ENCODE data around the gene LAMC3.
A peak's percentile ranks its signal among the peaks of the same experiment; 100 is the strongest.
"Not testable (repeated sequence)": the region's sequence is repeated elsewhere in the genome, so short reads cannot be mapped to it uniquely, and the experiment has no call there.

Gene LAMC3

DNA sequence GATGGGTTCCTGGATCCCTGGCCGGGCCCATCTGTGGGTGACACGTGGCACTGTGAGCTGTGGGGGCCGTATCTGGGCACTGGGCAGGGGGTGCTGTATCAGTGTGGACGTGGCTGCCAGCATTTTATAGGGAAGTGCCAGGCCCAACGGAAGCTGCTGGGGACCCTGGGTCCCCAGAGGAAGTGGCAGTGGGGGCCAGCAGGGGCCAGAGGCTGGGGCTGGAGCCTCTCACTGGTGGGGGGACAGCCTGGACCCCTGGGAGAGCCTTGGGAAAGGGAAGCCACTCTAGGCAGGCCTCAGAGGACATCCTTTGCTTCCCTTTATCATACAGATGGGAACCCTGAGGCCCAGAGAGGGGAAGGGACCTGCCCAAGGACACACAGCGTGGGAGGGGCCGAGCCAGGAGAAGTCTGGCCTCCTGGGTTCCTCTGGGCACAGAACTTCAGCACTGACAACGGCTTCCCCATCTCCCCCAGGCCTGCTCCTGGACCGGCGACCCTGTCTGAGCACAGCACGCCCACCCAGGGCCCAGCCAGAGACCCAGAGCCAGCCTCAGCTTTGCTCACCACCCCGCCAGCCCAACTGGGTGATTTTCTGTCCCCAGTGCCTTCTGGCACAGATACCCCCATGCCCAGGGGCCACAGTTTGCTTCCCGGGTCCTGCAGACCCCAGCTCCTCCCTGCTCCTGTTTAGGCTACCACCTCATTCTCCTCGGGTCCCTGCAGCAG, 15.5 kb upstream of the LAMC3 start:
- Mint-ChIP-seq H3K4me3 (no peak overlapping the region), H3K36me3 (ENCODE audit: low read depth) (no peaks in the 10 kb centered on the region), H3K27me3 (peaks cover 3% of the 10 kb centered on the region), H3K9me3 (no peaks in the 10 kb centered on the region), H3K27ac (no peak overlapping the region), H3K4me1 (ENCODE audit: low read depth) (peaks cover 3% of the 10 kb centered on the region)
- DNase-seq: no peak

DNA sequence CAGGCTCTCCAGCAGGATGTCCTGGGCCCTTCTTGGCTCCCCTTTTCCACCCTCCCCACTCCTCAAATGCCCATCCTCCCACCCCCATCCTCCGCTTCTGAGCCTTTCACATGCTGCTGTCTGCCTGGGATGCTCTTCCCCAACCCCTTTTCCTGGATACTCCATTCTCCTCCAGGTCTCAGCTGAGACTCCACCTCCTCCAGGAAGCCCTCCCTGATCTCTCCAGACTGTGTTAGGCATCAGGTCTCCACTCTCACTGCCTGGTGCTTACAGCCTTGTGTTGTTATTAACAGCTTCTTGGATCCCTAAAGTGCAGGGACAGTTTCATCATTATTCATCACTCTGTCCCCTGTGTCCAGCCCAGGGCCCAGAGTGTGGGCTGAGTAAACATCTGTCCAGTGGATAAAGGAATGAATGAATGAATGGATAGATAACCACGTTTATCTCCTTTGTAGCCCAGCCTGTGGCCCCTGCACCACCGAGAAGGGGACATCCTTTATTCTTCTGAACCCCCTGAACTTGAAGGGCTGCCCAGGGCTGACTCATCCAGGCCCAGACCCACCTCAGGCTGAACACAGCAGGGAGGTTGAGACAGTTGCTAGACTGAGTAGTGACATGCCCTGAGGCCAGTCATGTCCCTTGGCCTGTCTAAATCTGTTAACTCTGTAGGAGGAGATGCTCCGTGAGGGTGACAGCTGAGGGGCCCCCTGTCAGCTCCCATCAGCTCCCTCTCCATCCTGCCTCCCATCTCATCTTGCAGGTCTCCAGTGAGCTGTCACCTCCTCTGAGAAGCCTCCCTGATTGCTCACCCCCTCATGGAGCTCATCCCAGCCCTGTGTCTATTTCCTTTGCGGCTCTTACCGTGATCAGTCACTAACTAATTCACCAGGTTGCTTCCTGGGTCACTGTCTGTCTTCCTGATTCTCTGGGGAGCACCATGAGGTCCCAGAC, 14.6 kb upstream of the LAMC3 start:
- no peak overlapping the region for H3K27ac Mint-ChIP-seq
- H3K27me3 Mint-ChIP-seq: peaks cover 11% of the 10 kb centered on the region
- no peaks in the 10 kb centered on the region for H3K36me3 Mint-ChIP-seq (ENCODE audit: low read depth)
- H3K4me3 Mint-ChIP-seq: no peak overlapping the region
- no peaks in the 10 kb centered on the region for H3K9me3 Mint-ChIP-seq
- no peak for DNase-seq
- peaks cover 3% of the 10 kb centered on the region for H3K4me1 Mint-ChIP-seq (ENCODE audit: low read depth)

DNA sequence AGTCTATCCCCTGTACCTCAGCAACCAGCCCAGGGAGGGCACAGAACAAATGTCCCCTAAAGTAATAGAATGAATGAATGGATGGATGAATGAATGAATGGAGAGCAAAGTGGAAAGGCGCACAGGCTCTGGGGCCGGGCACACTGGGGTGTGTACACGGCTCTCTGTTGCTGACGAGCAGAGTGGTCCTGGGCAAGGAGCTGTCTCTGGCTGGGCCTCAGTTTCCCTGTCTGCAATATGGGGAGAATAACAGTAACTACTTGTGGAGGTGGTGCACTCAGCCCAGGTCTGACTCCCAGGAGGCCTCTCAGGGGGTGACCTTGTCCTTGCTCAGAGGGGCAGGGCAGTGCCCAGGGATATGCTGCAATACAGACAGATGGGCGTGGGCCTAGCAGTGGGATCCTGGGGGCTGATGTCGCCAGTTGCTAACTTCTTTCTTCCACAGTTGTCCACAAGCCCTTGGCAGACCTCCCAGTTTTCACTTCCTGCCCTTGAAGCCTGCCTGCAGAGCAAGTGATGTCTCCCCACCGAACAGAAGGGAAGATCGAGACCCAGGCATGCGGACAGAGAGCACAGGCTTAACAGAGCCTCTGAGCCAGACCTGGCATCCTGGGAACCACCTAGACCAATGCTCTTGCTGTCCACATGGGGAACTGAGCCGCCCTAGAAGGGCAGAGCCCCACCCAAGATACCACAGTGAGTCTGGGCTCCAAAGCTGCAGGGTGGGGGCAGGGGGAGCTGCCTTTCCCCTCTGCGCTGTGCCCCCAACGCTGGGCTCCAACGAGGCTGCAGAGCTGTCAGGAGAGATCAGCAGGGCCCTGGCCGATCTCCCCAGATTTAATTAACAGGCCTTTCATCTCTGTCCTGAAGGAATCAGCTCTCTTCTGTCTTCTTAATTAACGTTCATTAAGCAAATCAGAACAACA, 13.6 kb upstream of the LAMC3 start:
- H3K4me1 Mint-ChIP-seq (ENCODE audit: low read depth): peaks cover 3% of the 10 kb centered on the region
- no peak for DNase-seq

DNA sequence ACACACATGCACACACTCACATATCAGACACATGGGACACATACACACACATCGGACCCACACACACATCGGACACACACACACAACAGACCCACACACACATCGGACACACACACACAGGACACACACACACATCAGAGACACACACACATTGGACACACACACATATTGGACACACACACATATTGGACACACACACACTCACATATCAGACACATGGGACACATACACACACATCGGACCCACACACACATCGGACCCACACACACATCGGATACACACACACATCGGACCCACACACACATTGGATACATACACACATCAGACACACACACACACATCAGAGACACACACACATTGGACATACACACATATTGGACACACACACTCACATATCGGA, 12.8 kb upstream of the LAMC3 start:
- H3K27ac Mint-ChIP-seq: no peak overlapping the region
- peaks cover 28% of the 10 kb centered on the region for H3K27me3 Mint-ChIP-seq
- H3K4me3 Mint-ChIP-seq: no peak overlapping the region
- no peak for DNase-seq
- H3K9me3 Mint-ChIP-seq: no peaks in the 10 kb centered on the region
- H3K36me3 Mint-ChIP-seq (ENCODE audit: low read depth): no peaks in the 10 kb centered on the region
- H3K4me1 Mint-ChIP-seq (ENCODE audit: low read depth): peaks cover 3% of the 10 kb centered on the region

More for the DNA sequence above, 13.6 kb upstream of the LAMC3 start:
- Mint-ChIP-seq H3K27me3 (peaks cover 20% of the 10 kb centered on the region), H3K36me3 (ENCODE audit: low read depth) (no peaks in the 10 kb centered on the region), H3K4me3 (no peak overlapping the region), H3K27ac (no peak overlapping the region), H3K9me3 (no peaks in the 10 kb centered on the region)

DNA sequence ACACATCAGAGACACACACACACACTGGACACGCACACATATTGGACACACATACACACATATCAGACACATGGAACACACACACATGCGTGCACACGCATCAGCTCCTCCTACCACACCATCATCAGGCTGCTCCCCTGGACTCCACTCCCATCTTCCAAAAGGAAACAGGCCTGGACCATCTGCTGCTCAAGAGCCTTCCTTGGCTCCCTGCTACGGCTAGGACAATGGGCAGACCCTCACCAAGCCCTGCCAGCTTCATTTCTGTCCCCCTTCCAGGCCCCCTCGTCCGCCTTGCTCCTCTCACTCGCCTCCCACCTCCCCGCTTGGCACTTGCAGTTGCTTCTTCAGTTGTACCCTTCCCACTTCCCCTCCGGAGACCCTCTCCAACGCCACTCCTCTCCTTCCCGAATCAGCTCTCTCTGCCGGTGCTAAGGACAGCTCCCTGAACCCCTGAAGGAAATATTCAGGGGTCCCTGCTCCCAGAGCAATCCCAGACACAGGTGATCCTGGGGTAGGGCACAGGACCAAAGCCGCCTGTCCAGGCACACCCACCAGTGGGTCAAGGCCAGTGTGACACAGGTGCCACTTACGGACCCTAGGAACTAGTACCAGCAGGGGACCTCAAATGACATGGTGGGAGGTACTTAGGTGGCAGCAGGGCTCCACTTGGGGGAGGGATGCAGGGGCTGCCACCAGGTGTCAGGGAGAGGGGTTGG, 12.1 kb upstream of the LAMC3 start:
- peaks cover 3% of the 10 kb centered on the region for H3K4me1 Mint-ChIP-seq (ENCODE audit: low read depth)
- H3K36me3 Mint-ChIP-seq (ENCODE audit: low read depth): no peaks in the 10 kb centered on the region
- peaks cover 35% of the 10 kb centered on the region for H3K27me3 Mint-ChIP-seq

DNA sequence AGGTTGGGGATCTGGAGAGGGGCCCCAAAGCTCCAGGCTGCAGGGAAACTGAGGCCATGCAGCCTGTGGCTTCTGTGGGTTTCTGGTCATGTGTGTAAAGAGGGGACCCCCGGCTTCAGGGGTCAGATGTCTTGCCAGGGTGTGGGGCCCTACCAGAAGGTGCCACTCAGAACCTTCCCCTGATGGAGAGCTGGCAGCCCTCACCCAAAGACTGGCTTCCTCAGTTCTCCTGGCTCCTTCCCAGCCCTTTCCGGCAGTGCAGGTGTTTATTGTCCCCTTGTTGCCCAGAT, 11.6 kb upstream of the LAMC3 start:
- Mint-ChIP-seq H3K4me1 (ENCODE audit: low read depth) (peaks cover 3% of the 10 kb centered on the region), H3K9me3 (no peaks in the 10 kb centered on the region), H3K4me3 (no peak overlapping the region), H3K36me3 (ENCODE audit: low read depth) (no peaks in the 10 kb centered on the region), H3K27me3 (peaks cover 36% of the 10 kb centered on the region), H3K27ac (no peak overlapping the region)
- DNase-seq: no peak

More for the DNA sequence above, 12.1 kb upstream of the LAMC3 start:
- DNase-seq: no peak
- Mint-ChIP-seq H3K9me3 (no peaks in the 10 kb centered on the region), H3K27ac (no peak overlapping the region), H3K4me3 (no peak overlapping the region)

DNA sequence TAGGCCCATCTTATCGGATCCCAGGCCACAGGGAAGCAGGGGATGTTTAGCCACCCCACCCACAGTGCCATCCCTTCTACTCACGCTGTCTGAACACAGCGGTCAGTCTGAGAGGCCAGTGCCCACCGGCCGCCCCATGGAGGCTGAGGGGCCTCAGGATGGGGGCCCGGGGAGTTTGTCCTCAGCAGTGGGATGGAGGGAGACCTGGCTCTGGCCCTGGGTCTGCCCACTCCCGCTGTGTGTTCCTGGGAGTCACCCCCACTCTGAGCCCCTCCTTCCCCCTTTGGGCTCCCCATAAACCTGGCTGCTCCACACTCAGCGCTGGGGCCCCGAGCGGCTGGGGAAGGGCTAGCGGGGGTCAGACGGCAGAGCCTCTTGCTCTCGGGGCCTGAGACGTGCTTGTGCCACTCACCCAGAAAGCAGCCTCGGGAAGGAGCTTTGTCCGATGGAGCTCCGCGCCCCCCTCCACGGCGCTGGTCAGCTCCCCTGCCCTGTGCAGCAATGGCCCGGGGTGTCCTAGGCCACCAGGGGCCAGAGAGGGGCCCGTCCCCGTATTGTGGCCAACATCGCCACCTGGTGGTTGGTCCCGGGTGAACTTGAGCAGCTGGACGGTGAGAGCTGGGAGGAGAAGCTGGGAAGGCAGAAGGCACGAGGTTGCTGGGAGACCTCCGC, 10.9 kb upstream of the LAMC3 start:
- Mint-ChIP-seq H3K9me3 (no peaks in the 10 kb centered on the region), H3K4me3 (no peak overlapping the region), H3K27ac (no peak overlapping the region), H3K27me3 (peaks cover 36% of the 10 kb centered on the region), H3K4me1 (ENCODE audit: low read depth) (peaks cover 3% of the 10 kb centered on the region), H3K36me3 (ENCODE audit: low read depth) (no peaks in the 10 kb centered on the region)
- peak; percentile 49 for DNase-seq

DNA sequence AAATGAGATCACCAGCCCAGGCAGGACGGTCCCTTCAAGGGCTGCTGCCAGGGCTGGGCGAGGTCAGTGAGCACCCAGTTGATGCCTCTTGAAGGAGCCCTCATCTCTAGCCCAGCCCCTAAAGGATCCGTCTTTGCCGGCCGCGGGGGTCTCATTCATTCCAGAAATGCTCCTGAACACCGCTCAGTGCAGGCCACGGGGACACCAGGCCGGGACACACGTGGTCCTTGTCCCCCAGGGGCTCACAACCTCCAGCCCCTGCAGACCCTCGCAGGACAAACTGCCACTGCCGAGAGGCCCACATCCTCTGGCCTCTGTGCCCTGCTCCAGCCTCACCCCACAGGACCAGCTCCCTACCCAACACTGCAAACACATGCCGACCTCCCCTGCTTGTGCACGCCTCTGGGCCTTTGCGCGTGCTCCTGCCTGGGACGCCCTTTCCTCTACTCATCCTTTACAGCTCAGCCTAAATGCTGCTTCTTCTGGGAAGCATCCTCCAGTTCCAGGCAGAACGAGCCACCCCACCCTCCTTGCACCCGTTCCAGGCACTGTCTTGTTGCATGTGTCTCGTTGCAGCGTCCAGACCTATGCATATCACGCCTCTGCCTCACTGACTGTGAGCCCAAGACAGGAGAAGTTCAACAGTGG, 10.3 kb upstream of the LAMC3 start:
- Mint-ChIP-seq H3K4me1 (ENCODE audit: low read depth) (peaks cover 3% of the 10 kb centered on the region), H3K36me3 (ENCODE audit: low read depth) (no peaks in the 10 kb centered on the region), H3K27me3 (peaks cover 36% of the 10 kb centered on the region)

DNA sequence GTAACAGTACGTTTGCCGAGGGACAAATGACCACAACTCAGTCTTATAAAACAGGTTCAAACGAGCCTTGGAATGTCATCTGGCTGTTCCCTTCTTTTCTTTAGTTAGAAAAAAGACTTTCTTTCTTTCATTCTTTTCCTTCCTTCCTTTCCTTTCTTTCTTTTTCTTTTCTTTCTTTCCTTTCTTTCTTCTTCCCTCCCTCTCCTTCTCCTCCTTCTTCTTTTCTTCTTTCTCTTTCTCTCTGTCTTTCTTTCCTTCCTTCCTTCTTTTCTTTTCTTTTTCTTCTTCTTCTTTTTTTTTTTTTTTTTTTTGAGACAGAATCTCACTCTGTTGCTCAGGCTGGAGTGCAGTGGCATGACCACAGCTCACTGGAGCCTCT, 9.7 kb upstream of the LAMC3 start:
- Mint-ChIP-seq H3K27ac (no peak overlapping the region), H3K36me3 (ENCODE audit: low read depth) (no peaks in the 10 kb centered on the region), H3K4me3 (no peak overlapping the region), H3K27me3 (peaks cover 36% of the 10 kb centered on the region), H3K9me3 (no peaks in the 10 kb centered on the region), H3K4me1 (ENCODE audit: low read depth) (peaks cover 3% of the 10 kb centered on the region)
- DNase-seq: no peak

More for the DNA sequence above, 10.3 kb upstream of the LAMC3 start:
- H3K9me3 Mint-ChIP-seq: no peaks in the 10 kb centered on the region
- DNase-seq: no peak
- no peak overlapping the region for H3K27ac Mint-ChIP-seq
- no peak overlapping the region for H3K4me3 Mint-ChIP-seq

DNA sequence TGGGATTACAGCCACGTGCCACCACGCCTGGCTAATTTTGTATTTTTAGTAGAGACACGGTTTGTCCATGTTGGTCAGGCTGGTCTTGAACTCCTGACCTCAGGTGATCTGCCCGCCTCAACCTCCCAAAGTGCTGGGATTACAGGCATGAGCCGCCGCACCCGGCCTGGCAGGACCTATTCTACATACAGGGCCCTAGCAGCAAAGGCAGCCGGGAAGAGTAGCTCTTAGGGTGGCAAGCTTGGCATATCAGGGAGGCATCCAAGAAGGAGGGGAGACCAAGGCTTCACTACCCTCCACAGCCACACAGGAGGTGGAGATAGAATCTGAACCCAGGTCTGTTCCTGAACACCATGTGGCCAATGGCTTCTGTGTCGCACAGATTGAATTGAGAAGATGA, 8.4 kb upstream of the LAMC3 start:
- H3K4me3 Mint-ChIP-seq; H3K4me1 Mint-ChIP-seq (ENCODE audit: low read depth); H3K36me3 Mint-ChIP-seq (ENCODE audit: low read depth); H3K27ac Mint-ChIP-seq; DNase-seq; H3K9me3 Mint-ChIP-seq: not testable (repeated sequence)
- H3K27me3 Mint-ChIP-seq: peaks cover 36% of the 10 kb centered on the region

DNA sequence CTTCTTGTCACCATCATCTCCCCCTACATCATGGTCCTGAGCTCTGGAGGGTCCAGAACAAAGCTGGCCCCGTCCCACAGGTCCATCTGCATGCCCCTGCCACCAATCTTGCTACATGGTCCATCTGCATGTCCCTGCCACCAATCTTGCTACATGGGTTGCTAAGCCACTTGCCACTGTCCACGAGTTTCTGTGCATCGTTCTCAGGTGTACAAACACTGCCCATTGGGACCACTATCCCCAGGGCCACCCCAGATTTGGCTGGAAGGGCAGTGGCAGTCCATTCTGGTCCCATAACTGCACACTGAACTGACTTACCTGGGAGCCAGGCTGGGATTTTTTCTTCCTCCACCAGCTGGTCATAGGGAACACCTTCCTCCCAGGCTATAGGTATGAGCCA, 8.0 kb upstream of the LAMC3 start:
- no peak for DNase-seq
- H3K36me3 Mint-ChIP-seq (ENCODE audit: low read depth): no peaks in the 10 kb centered on the region
- H3K27me3 Mint-ChIP-seq: peaks cover 36% of the 10 kb centered on the region
- no peak overlapping the region for H3K4me3 Mint-ChIP-seq
- no peaks in the 10 kb centered on the region for H3K9me3 Mint-ChIP-seq
- H3K4me1 Mint-ChIP-seq (ENCODE audit: low read depth): no peaks in the 10 kb centered on the region
- H3K27ac Mint-ChIP-seq: no peak overlapping the region

DNA sequence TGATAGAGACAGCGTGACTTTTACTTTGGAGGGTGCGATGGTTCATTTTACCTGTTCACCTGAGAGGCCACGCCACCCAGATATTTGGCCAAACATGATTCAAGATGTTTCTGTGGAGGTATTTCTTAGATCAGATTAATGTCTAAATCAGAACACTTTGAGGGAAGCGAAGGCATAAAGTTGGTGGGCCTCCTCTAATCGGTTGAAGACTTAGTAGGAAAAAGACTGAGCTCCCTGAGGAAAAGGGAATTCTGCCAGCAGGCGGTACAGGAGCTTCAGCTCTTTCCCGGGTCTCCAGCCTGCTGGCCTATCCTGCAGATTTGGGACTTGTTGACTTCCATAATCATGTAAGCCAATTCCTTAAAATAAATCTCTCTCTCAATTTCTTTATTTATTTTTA, 7.0 kb upstream of the LAMC3 start:
- H3K36me3 Mint-ChIP-seq (ENCODE audit: low read depth): no peaks in the 10 kb centered on the region
- no peaks in the 10 kb centered on the region for H3K4me1 Mint-ChIP-seq (ENCODE audit: low read depth)
- peaks cover 41% of the 10 kb centered on the region for H3K27me3 Mint-ChIP-seq
- no peak overlapping the region for H3K4me3 Mint-ChIP-seq
- no peaks in the 10 kb centered on the region for H3K9me3 Mint-ChIP-seq
- no peak overlapping the region for H3K27ac Mint-ChIP-seq
- DNase-seq: no peak

DNA sequence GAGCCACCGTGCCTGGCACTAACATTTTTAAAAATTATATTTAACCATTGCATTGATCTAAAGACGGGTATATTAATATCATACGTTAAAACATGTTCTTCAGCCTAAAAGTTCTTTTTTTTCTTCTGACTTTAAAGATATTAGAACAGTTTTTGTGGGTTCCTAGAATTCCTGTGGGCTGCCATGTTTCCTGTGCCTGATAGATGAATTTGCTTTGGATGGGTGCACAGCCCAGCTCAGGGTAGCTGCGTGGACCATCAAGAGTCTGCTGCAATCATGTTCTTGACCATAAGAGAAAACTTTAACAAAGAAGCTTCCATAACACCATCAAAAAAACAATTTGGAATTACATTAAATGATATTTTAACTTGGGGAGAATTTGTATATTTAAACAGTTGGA, 2.4 kb upstream of the LAMC3 start:
- H3K27ac Mint-ChIP-seq: no peak overlapping the region
- no peaks in the 10 kb centered on the region for H3K9me3 Mint-ChIP-seq
- no peak for DNase-seq
- H3K27me3 Mint-ChIP-seq: peaks cover 44% of the 10 kb centered on the region
- no peaks in the 10 kb centered on the region for H3K36me3 Mint-ChIP-seq (ENCODE audit: low read depth)
- H3K4me3 Mint-ChIP-seq: no peak overlapping the region
- peaks cover 5% of the 10 kb centered on the region for H3K4me1 Mint-ChIP-seq (ENCODE audit: low read depth)
